GM21576 (cell line): ENCODE results near the gene NLRP5.
"Not testable (repeated sequence)": the region's sequence is repeated elsewhere in the genome, so short reads cannot be mapped to it uniquely, and the experiment has no call there.

ENCODE experiments used
- ATAC-seq: cut with Tn5 transposase; IDR thresholded peaks from one replicate; pipeline ENCODE4 v1.9.1; 2021; ENCODE audit warnings: mild to moderate bottlenecking, moderate library complexity; ENCODE audit not compliant: unreplicated experiment

The NLRP5 gene

GRCh38 chr19:56098237-56098636 lies 111.7 kb downstream of the NLRP5 start:
- not testable (repeated sequence) for ATAC-seq

GRCh38 chr19:56098731-56099568 lies 112.4 kb downstream of the NLRP5 start:
- no peak for ATAC-seq

GRCh38 chr19:56099638-56100539 lies 113.3 kb downstream of the NLRP5 start:
- no peak for ATAC-seq

DNA sequence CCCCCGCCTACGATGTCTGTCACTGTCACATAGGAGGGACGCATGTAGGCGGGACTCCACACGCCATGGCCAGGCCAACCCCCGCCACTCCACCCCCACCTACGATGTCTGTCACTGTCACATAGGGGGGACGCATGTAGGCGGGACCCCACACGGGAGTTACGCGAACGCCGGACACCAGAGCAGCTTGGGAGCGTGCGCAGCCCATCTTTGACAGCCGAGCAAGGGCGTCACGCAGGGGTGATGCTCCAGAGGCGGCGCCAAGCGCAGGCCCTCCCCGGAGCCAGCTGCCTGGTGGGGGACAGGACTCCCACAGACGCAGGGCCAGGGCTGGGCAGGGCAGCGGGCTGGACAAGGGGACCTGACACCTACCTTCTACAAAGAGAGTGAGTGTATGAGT lies 114.5 kb downstream of the NLRP5 start:
- ATAC-seq: no peak

DNA sequence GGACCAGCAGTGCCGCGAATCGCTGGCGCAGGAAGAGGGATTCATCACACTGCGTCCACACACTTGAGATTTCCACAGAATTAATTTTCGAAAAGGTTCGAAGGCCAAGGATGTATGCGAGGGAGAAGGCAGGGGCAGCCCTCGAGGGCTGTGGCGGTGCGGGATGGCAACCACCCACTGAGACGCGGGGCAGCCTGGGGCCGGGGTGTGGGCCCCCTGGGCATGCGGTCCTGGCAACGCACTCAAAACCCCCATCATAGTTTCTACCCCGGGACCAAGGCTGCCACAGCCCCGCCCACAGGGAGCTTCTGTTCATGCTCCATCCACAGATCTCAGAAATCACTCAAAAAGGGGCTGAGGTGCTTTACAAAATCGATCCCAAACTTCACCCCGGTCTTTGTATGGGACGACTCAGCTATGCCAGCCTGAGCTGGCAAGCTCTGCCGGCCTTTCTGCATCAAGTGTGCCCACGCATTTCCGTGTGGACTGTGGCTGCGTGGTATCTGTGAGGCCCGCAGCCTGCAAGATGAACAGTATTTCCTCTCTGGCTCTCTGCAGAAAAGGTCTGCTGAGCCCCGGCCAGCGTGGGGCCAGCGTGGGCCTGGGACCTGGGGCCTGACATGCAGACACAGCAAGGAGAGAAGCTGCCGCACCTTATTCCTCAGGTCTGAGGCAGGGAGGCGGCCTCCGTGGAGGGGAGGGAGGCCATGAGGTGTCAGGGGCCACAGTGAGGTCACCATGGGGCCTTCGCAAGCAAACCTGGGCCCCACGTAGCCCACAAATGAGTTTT lies 115.4 kb downstream of the NLRP5 start:
- no peak for ATAC-seq

DNA sequence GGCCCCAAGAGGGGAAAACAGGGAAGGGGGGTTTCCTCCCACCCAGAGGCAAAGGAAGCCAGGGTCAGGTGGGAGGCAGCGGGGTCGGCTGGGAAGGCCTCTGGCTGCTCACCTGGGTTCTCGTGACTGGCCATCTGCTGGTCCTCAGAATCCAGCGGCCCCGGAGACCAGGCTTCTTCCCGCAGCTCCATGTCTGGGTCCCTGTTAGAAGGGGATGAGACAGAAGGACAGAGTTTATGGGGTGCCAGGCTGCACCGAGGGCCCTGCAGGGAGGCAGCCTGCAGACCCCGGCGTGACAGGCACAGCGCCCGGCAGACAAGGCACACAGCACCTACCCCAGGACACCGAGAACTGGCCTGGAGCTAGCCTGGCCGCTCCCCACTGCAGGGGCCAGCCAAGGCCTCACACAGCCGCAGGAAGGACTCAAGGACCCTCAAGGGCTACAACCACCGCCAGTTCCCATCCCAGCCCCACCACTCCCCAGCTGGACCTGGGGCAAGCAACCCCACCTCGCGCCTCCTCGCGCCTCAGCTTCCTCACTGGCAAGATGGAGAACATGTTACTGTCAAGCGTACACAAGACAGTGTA lies 116.5 kb downstream of the NLRP5 start:
- no peak for ATAC-seq

DNA sequence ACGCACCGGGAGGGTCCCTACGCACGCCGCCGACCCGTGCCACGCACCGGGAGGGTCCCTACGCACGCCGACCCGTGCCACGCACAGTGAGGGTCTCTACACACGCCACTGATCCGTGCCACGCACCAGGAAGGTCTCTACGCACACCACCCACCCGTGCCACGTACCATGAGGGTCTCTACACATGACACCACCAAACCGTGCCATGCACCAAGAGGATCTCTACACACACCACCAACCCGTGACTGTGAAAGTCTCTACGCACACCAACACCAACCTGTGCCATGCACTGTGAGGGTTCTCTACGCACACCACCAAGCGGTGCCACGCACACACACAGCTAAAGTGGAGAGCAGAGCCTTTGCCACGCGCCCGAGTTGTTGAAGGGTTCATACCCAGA lies 117.8 kb downstream of the NLRP5 start:
- no peak for ATAC-seq

DNA sequence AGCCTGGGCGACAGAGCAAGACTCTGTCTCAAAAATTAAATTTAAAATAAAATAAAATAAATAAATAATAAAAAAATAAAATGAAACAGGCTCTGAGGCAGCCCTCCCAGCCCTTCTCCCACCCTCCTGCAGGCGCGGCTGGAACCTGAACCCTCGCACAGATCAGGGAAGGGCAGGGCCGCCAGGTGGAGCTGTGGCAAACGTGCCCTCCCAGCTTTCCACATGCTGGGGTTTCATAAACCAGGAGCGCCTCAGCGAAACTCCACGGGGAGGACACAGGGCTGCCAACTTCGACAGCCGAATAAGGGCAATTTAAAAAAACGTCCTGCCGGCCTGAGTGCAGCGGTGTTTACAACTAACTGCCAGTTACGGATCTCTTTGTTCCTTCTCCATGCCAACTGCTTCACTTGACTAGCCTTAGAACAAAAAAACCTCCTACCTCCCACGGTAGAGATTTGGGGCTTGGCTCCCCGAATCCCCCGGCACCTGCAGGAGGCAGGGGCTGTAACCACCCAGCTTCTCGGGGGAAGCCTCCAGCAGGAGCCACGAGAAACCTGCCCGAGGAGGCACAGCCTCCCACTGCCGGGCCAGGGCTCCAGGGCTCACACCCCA lies 118.6 kb downstream of the NLRP5 start:
- ATAC-seq: no peak

DNA sequence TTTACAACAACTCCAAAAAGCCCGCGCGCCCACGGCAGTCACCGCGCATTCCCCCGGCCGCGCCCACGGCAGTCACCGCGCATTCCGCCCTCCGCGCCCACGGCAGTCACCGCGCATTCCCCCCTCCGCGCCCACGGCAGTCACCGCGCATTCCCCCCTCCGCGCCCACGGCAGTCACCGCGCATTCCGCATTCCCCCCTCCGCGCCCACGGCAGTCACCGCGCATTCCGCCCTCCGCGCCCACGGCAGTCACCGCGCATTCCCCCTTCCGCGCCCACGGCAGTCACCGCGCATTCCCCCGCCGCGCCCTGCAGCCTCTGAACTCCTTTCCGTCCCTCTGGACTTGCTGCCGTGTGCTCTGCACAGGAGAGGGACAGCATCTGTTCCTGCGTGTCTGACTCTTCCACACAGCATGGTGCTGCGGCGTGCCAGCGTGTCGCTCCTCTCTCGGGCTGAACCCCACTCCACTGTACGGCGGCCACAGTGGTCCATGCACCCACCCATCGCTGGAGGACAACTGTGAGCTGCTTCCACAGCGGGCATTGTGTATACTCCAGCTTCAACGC lies 119.3 kb downstream of the NLRP5 start:
- ATAC-seq: not testable (repeated sequence)

- no peak for ATAC-seq
Measured at GRCh38 chr19:56106397-56106849, 119.8 kb downstream of the NLRP5 start.

DNA sequence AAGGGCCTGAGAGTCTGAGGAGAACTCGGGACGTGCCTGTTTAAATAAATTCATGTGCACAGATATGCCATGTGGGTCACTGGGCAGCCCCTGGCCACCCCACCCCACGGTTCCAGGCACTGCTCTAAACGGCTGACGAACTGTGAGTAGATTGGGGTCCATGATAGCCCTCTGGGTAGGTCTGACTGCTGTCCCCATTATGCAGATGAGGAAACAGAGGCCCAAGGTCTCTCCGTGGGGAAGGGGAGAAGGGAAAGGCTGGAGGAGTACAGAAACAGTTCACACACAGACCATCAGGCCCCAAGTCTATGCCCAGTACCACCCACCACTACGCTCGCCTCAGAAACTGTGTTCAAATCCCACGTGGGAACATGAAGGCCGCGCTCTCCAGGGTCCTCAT lies 120.4 kb downstream of the NLRP5 start:
- no peak for ATAC-seq

DNA sequence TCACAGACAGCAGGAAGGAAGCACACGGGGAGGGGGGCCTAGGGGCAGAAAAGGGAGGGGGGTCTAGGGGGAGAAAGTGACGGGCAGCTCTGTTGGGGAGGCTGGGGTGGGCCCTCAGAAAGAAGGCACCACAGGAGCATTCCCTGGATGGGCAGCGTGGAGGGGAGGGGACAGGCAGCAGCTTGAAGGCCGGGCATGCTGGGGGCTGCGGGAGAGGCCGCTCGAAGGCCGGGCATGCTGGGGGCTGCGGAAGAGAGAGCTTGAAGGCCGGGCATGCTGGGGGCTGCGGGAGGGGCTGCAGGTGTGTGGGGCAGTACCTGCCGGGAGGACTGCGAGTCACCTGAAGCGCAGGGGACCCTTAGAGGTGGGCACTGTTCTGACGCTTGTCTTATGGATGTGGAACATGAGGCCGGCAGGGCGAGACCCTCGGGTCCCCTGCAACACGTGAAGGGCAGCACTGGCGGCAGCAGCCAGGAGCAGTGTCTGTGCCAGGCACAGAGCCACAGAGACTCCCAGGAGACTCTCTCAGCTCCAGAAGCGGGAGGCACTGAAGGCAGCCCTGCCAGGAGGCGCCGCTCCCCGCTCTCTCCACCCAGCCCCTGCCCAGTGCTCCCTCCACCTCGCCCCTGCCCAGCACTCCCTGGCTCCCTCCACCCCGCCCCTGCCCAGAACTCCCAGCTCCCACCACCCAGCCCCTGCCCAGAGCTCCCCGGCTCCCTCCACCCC lies 121.2 kb downstream of the NLRP5 start:
- ATAC-seq: no peak

DNA sequence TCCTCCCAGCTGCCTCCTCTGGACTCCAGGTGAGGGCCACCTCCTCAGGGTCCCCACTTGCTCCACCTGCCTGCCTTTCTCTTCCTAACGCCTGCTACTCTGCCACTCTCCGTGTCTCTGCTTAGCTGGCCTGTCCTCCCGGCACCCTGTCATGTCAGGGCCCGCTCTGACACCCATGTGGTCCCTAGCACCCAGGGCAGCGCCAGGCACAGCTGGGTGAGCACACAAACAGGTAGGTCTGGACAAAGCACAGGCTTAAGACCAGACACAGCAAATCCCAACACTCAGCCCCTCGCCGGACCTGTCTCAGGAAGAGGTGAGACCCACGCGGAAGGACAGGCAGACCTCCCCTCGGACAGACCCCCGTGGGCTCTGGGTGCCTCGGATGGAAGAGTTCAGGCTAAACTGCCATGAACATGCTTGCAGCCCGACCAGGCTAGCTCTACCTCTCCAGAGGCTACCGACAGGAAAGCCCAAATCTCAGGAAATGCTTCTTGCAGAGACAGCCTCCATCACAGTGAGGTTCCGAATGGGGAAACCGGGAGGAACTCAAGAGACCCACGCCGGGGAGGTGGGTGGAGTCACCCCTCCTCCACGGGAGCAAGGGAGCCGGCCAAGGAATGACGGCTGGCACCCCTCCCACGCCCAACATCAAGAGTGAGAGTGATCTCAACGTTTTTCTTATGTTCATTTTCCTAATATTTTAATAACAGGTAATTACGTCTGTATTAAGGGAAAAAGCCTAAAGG lies 122.0 kb downstream of the NLRP5 start:
- no peak for ATAC-seq

DNA sequence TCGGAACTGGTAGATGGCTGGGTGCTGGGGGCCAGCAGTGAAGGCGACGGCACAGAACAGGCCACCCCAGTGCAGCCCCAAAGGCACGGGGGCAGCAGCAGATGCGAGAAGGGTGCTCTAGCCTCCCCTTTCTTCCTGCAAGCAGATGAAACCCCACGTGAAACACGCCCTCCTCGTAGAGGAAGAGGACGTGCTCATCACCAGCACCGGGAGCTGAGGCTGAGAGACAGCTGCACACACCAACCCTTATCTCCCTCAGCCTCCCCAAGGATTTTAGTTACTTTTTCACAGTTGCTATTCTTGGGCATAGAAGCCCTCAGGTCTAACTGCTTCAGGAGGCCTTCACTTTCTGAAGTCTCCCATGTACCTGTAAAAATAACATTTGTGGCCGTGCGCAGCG lies 122.7 kb downstream of the NLRP5 start:
- ATAC-seq: no peak

- ATAC-seq: no peak
Measured at GRCh38 chr19:56110515-56111448, 124.2 kb downstream of the NLRP5 start.
